HepG2 (cell line): ENCODE results near the gene ELMO2. TPM values are rescaled to one million over a fixed set of nuclear protein-coding genes. Genes with fewer than 3 reads are reported as not detected.

Experiments used
- ATAC-seq: fragments of 200-7000 bp; cut with Tn5 transposase; 3 replicates; pipeline ENCODE4 v1.9.1; 2020; ENCODE audit warnings: mild to moderate bottlenecking, moderate library complexity
- BruUV-seq: library from RNA; stranded (reverse); fragments of 400-500 nt; replicated peaks from 2 replicates; lab custom pipeline; 2021; lab: Mats Ljungman, UMichigan
- CTCF ChIA-PET: fragments of 300-600 bp; formaldehyde crosslinking; extraction: SDS; loops from one replicate; lab custom pipeline; 2021; ENCODE audit warnings: low total read pairs, inconsistent platforms, low intra/inter-chr PET ratio; lab: Yijun Ruan, JAX
- POLR2A ChIA-PET: fragments of 350-600 bp; sonication (Branson Sonifier 250); formaldehyde crosslinking; loops from one replicate; lab custom pipeline; 2020; ENCODE audit warnings: antibody characterized with exemption, inconsistent platforms; lab: Yijun Ruan, JAX
- DNase-seq: peaks from one replicate; pipeline ENCODE4 v3.0.0-alpha.2; 2015; ENCODE audit warnings: low spot score
- FAIRE-seq: peaks from 3 replicates; lab custom pipeline; 2011; peaks lifted over from hg19 to GRCh38; lab: Jason Lieb, UNC
- H2AFZ ChIP-seq: one replicate; pipeline ENCODE4 v1.6.1; 2011; ENCODE audit warnings: low read length, inconsistent platforms
- H3K27ac ChIP-seq: fragments of 300-600 bp; 3 replicates; pipeline ENCODE4 v1.8.0; 2011; ENCODE audit warnings: mixed run types, mild to moderate bottlenecking, mixed read lengths, low read length, inconsistent platforms; ENCODE audit not compliant: insufficient read depth; ENCODE audit errors: extremely low read length
- H3K27me3 ChIP-seq, 2 experiments: fragments of 200-600 bp in 1 of 2; 2 replicates in 1 of 2; 3 replicates in 1 of 2; pipeline versions ENCODE4 v1.6.0 to v1.8.0; 2011; ENCODE audit warnings: low read length in 2 of 2, mild to moderate bottlenecking in 2 of 2, moderate library complexity in 2 of 2, inconsistent platforms in 1 of 2; ENCODE audit not compliant: insufficient read depth in 2 of 2, control insufficient read depth in 1 of 2
- H3K36me3 ChIP-seq, 2 experiments: fragments of 200-600 bp in 1 of 2; replicated peaks in 1 of 2; 2 replicates in 1 of 2; 3 replicates in 1 of 2; pipeline versions ENCODE4 v1.5.1 to v1.8.0; 2011; ENCODE audit warnings: low read length in 2 of 2, inconsistent platforms in 1 of 2; ENCODE audit not compliant: insufficient read depth in 2 of 2, control insufficient read depth in 1 of 2
- H3K4me1 ChIP-seq: 2 replicates; pipeline ENCODE4 v1.5.1; 2012; ENCODE audit warnings: low read length, inconsistent platforms; ENCODE audit not compliant: insufficient read depth
- H3K4me2 ChIP-seq: 2 replicates; pipeline ENCODE4 v1.6.0; 2011; ENCODE audit warnings: low read depth, low read length, inconsistent platforms
- H3K4me3 ChIP-seq, 3 experiments: fragments of 200-600 bp in 1 of 3; sonication (generic), shearing (Covaris generic) in 1 of 3; replicated peaks in 1 of 3; 2 replicates each; pipeline ENCODE4 v1.5.1; 2011 to 2016; ENCODE audit warnings: low read length in 3 of 3, inconsistent platforms in 2 of 3, low read depth in 2 of 3, mild to moderate bottlenecking in 2 of 3, control low read depth in 1 of 3, mixed read lengths in 1 of 3; ENCODE audit not compliant: insufficient read depth in 1 of 3
- H3K79me2 ChIP-seq: one replicate; pipeline ENCODE4 v1.6.1; 2011; ENCODE audit warnings: low read length, inconsistent platforms; ENCODE audit not compliant: insufficient read depth
- H3K9ac ChIP-seq: 2 replicates; pipeline ENCODE4 v1.6.0; 2011; ENCODE audit warnings: mild to moderate bottlenecking, low read depth, low read length, inconsistent platforms; ENCODE audit not compliant: insufficient read depth
- H3K9me3 ChIP-seq: 2 replicates; pipeline ENCODE4 v1.5.1; 2012; ENCODE audit warnings: mild to moderate bottlenecking, low read length
- H4K20me1 ChIP-seq: 2 replicates; pipeline ENCODE4 v1.6.0; 2011; ENCODE audit warnings: inconsistent platforms, mild to moderate bottlenecking, low read length, moderate library complexity; ENCODE audit not compliant: insufficient read depth
- EED ChIP-seq: sonication (generic); formaldehyde crosslinking; IDR thresholded peaks from 2 replicates; pipeline ENCODE4 v1.5.0; 2020; ENCODE audit warnings: mild to moderate bottlenecking, missing genetic modification reagents
- EZH2 ChIP-seq: conservative IDR thresholded peaks from 2 replicates; pipeline ENCODE4 v1.6.1; 2012; ENCODE audit warnings: mild to moderate bottlenecking, low read depth, low read length, moderate library complexity
- GTF3A ChIP-seq: sonication (generic); formaldehyde crosslinking; conservative IDR thresholded peaks from 2 replicates; pipeline ENCODE4 v1.4.0; 2020; ENCODE audit warnings: mild to moderate bottlenecking, missing genetic modification reagents
- MED1 ChIP-seq: sonication (generic); formaldehyde crosslinking; IDR thresholded peaks from 2 replicates; pipeline ENCODE4 v1.4.0; 2020; ENCODE audit warnings: missing genetic modification reagents
- MED8 ChIP-seq: sonication (generic); formaldehyde crosslinking; IDR thresholded peaks from 2 replicates; pipeline ENCODE4 v1.8.1; 2023; ENCODE audit warnings: mild to moderate bottlenecking, missing genetic modification reagents; ENCODE audit not compliant: insufficient replicate concordance
- NCOR1 ChIP-seq: fragments of 200-600 bp; sonication (generic); IDR thresholded peaks from 2 replicates; pipeline ENCODE4 v1.7.0; 2017; ENCODE audit warnings: antibody characterized with exemption, low read length, borderline replicate concordance
- NFRKB ChIP-seq: fragments of 450-650 bp; IDR thresholded peaks from 2 replicates; pipeline ENCODE4 v1.6.1; 2017
- NR3C1 ChIP-seq: sonication (generic); formaldehyde crosslinking; IDR thresholded peaks from 2 replicates; pipeline ENCODE4 v1.4.0; 2020; ENCODE audit warnings: missing genetic modification reagents
- PAX8 ChIP-seq: sonication (generic); formaldehyde crosslinking; IDR thresholded peaks from 2 replicates; pipeline ENCODE4 v1.8.0; 2022; ENCODE audit warnings: mild to moderate bottlenecking, missing genetic modification reagents, borderline replicate concordance
- RCOR2 ChIP-seq: IDR thresholded peaks from 2 replicates; pipeline ENCODE4 v1.6.1; 2016; ENCODE audit warnings: missing biosample characterization, missing genetic modification reagents
- SALL1 ChIP-seq: sonication (generic); formaldehyde crosslinking; IDR thresholded peaks from 2 replicates; pipeline ENCODE4 v1.8.0; 2022; ENCODE audit warnings: mild to moderate bottlenecking, missing genetic modification reagents
- ZFP36L2 ChIP-seq: sonication (generic); formaldehyde crosslinking; IDR thresholded peaks from 2 replicates; pipeline ENCODE4 v1.4.0; 2020; ENCODE audit warnings: missing genetic modification reagents
- ZKSCAN1 ChIP-seq: fragments of 150-350 bp; IDR thresholded peaks from 2 replicates; pipeline ENCODE4 v1.6.1; 2014; ENCODE audit warnings: low read length
- ZMYM3 ChIP-seq: sonication (generic); formaldehyde crosslinking; IDR thresholded peaks from 2 replicates; pipeline ENCODE4 v1.5.1; 2020; ENCODE audit warnings: mild to moderate bottlenecking, missing genetic modification reagents
- ZNF225 ChIP-seq: sonication (generic); formaldehyde crosslinking; IDR thresholded peaks from 2 replicates; pipeline ENCODE4 v1.4.0; 2020; ENCODE audit warnings: mild to moderate bottlenecking, missing genetic modification reagents
- ZNF296 ChIP-seq: sonication (generic); formaldehyde crosslinking; conservative IDR thresholded peaks from 2 replicates; pipeline ENCODE4 v1.5.0; 2020; ENCODE audit warnings: mild to moderate bottlenecking, missing genetic modification reagents
- ZNF496 ChIP-seq: sonication (generic); formaldehyde crosslinking; IDR thresholded peaks from 2 replicates; pipeline ENCODE4 v1.8.1; 2023; ENCODE audit warnings: mild to moderate bottlenecking, moderate library complexity, missing genetic modification reagents; ENCODE audit not compliant: insufficient replicate concordance
- ZNF724P ChIP-seq: sonication (generic); formaldehyde crosslinking; IDR thresholded peaks from 2 replicates; pipeline ENCODE4 v1.8.0; 2022; ENCODE audit warnings: missing genetic modification reagents, borderline replicate concordance
- ZNF761 ChIP-seq: sonication (generic); formaldehyde crosslinking; conservative IDR thresholded peaks from 2 replicates; pipeline ENCODE4 v1.4.0; 2020; ENCODE audit warnings: mild to moderate bottlenecking, missing genetic modification reagents
- ZSCAN29 ChIP-seq: sonication (generic); formaldehyde crosslinking; conservative IDR thresholded peaks from 2 replicates; pipeline ENCODE4 v1.4.0; 2020; ENCODE audit warnings: mild to moderate bottlenecking, missing genetic modification reagents
- WGBS: methylation state at CpG from one replicate; pipeline ENCODE4 v1.1.6; 2017; ENCODE audit warnings: low lambda C conversion rate; 5-methylcytosine and 5-hydroxymethylcytosine counted together
- in situ Hi-C: cut with HindIII; loops from 2 replicates; pipeline ENCODE4 v1.10.0; 2017; ENCODE audit warnings: low pct_unique_long_range_greater_than_20kb; ENCODE audit not compliant: extremely low pct_ligation_motif_present
- intact Hi-C: fragments of 100-400 bp; cut with micrococcal nuclease; formaldehyde crosslinking; loops from one replicate; pipeline ENCODE4 v1.10.0; 2022; ENCODE audit not compliant: unreplicated experiment
- polyA plus RNA-seq, 8 experiments: library from polyadenylated mRNA; depleted of rRNA in 3 of 8; stranded (reverse) in 7 of 8; unstranded in 1 of 8; fragments of >200 nt; fragmentation: Illumina TruSeq in 4 of 8; extraction: Trizol in 4 of 8; gene quantifications; 2 replicates each; pipeline versions ENCODE4 v1.2.1 to v1.2.3, GENCODE V29; 2011 to 2016; ENCODE audit warnings: low read depth in 4 of 8, missing spikeins in 1 of 8, mixed read lengths in 1 of 8; ENCODE audit not compliant: insufficient read depth in 1 of 8
- total RNA-seq, 5 experiments: library from RNA; depleted of rRNA; stranded (reverse); fragments of >200 nt; fragmentation: Illumina TruSeq; extraction: Trizol; gene quantifications; 2 replicates each; pipeline ENCODE4 v1.2.3, GENCODE V29; 2016; ENCODE audit warnings: low read depth in 1 of 5
- TF ChIP-seq, protein P1 (sequence below): sonication (generic); formaldehyde crosslinking; IDR thresholded peaks from 2 replicates; pipeline ENCODE4 v1.8.1; 2023; ENCODE audit warnings: mild to moderate bottlenecking, inconsistent platforms, moderate library complexity, missing genetic modification reagents, borderline replicate concordance
- TF ChIP-seq, protein P2 (sequence below): sonication (generic); formaldehyde crosslinking; IDR thresholded peaks from 2 replicates; pipeline ENCODE4 v1.8.1; 2023; ENCODE audit warnings: mild to moderate bottlenecking, missing genetic modification reagents
- TF ChIP-seq, protein P3 (sequence below): sonication (generic); IDR thresholded peaks from 2 replicates; pipeline ENCODE4 v1.6.1; 2016; ENCODE audit warnings: low read depth, borderline replicate concordance

ELMO2 gene
- total and polyA plus RNA-seq, 2 of the 13 experiments (the other 11 are each of a cell fraction or from before 2014, with no cell fraction given), result 30.6 to 35.7 TPM

DNA sequence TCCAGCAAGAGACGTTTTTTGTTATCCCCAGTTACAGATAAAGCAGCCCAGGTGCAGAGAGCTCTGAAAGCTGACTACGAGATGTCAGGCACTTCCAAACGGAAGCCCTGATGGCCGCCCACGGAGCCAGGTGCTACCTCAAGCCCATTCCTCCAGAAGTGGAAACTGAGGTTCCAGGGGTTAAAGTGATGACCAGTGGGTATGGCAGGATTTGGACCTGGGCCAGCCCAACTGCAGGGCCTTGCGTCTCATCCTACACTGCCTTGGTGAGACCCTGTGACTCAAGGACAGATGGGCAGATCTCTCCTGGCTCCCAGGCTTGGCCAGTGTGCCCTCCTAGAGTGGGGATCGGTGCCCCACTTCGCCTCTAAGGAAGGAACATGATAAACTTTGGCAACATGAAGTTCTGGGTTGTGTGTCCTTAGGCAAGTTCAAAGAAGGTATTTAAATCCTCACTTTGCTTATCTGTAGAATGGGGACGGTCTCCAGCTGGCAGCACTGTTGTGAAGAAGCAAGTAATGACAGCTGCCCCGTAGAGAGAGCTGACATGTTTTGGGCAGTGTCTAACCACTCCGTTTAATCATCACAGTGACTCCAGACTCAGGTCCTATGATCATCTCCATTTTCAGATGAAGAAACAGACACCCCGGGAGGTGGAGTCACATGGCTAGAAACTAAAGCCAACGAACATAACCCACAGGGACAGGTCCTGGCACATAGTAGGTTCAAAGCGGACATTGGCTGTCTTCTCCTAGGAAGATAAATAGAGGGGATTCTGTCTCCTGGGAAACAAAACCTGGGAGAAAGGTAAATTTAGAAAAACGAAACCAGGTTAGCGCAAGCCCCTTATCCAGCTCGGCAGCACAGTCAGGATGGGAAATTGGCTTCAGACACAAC, 63.7 kb downstream of the ELMO2 start:
- Histone ChIP-seq H3K36me3 (no peaks in the 10 kb centered on the region), H3K79me2 (no peaks in the 10 kb centered on the region), H3K27me3 (peaks cover 10 to 43% of the 10 kb centered on the region in 2 experiments; a peak in 4 of 5 replicates), H3K4me2 (peak overlapping the region; percentile 26; the same call in 1 of the 2 replicates), H3K9ac (no peak overlapping the region), H4K20me1 (no peaks in the 10 kb centered on the region), H3K4me1 (peaks cover 15% of the 10 kb centered on the region), H3K27ac (no peak overlapping the region), H3K4me3 (peak overlapping the region in 1 of 3 experiments; percentile 23; a peak in 1 of 6 replicates), H2AFZ (no peak overlapping the region), H3K9me3 (no peaks in the 10 kb centered on the region)
- CTCF ChIA-PET, result no interaction called here
- in situ Hi-C loops, result no loop called here
- intact Hi-C loops, result no loop called here
- FAIRE-seq (no peak), DNase-seq (no peak), ATAC-seq (peak; percentile 8)
- POLR2A ChIA-PET, result interaction anchor here (3.3 kb wide), 1 partner anchor 21 kb away, joined by 13 read pairs; no protein-coding TSS in a partner anchor
- WGBS, result 42% methylated on average over 17 of the region's 17 CpGs
- BruUV-seq, result no TSS peak
- no peak for TF ChIP-seq ZNF225 (CRISPR knock-in tag)
- no peak for TF ChIP-seq MED1
- TF ChIP-seq EZH2, result 0 out of 2 replicates have a peak, but pooled peaks have one; percentile 1
- TF ChIP-seq, protein P1, sequence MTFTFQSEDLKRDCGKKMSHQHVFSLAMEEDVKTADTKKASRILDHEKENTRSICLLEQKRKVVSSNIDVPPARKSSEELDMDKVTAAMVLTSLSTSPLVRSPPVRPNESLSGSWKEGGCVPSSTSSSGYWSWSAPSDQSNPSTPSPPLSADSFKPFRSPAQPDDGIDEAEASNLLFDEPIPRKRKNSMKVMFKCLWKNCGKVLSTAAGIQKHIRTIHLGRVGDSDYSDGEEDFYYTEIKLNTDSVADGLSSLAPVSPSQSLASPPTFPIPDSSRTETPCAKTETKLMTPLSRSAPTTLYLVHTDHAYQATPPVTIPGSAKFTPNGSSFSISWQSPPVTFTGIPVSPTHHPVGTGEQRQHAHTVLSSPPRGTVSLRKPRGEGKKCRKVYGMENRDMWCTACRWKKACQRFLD (CRISPR knock-in tag), result no peak
- no peak for TF ChIP-seq ZNF496 (CRISPR knock-in tag)
- TF ChIP-seq, protein P2, sequence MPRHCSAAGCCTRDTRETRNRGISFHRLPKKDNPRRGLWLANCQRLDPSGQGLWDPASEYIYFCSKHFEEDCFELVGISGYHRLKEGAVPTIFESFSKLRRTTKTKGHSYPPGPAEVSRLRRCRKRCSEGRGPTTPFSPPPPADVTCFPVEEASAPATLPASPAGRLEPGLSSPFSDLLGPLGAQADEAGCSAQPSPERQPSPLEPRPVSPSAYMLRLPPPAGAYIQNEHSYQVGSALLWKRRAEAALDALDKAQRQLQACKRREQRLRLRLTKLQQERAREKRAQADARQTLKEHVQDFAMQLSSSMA (CRISPR knock-in tag), result 0 out of 2 replicates have a peak, but pooled peaks have one; percentile 41
- TF ChIP-seq NCOR1, result no peak
- no peak for TF ChIP-seq NR3C1 (CRISPR knock-in tag)
- TF ChIP-seq GTF3A, result no peak
- peak; percentile 31 for TF ChIP-seq MED8 (CRISPR knock-in tag)
- TF ChIP-seq PAX8 (CRISPR knock-in tag), result no peak
- 0 out of 2 replicates have a peak, but pooled peaks have one; percentile 12 for TF ChIP-seq ZMYM3 (CRISPR knock-in tag)
- TF ChIP-seq SALL1 (CRISPR knock-in tag), result 0 out of 2 replicates have a peak, but pooled peaks have one; percentile 17
- TF ChIP-seq ZKSCAN1, result peak; percentile 84
- TF ChIP-seq NFRKB, result no peak
- TF ChIP-seq ZSCAN29 (CRISPR knock-in tag), result no peak
- 0 out of 2 replicates have a peak, but pooled peaks have one; percentile 19 for TF ChIP-seq EED (CRISPR knock-in tag)
- TF ChIP-seq, protein P3, sequence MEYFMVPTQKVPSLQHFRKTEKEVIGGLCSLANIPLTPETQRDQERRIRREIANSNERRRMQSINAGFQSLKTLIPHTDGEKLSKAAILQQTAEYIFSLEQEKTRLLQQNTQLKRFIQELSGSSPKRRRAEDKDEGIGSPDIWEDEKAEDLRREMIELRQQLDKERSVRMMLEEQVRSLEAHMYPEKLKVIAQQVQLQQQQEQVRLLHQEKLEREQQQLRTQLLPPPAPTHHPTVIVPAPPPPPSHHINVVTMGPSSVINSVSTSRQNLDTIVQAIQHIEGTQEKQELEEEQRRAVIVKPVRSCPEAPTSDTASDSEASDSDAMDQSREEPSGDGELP, result 0 out of 2 replicates have a peak, but pooled peaks have one; percentile 0
- TF ChIP-seq ZNF761 (CRISPR knock-in tag), result no peak
- no peak for TF ChIP-seq RCOR2 (CRISPR knock-in tag)
- no peak for TF ChIP-seq ZFP36L2 (CRISPR knock-in tag)
- TF ChIP-seq ZNF724P (CRISPR knock-in tag), result no peak
- TF ChIP-seq ZNF296 (CRISPR knock-in tag), result no peak
